HG03439 (cell line): Measurements from ENCODE around the gene RABGAP1L.
"Not testable (repeated sequence)": the region's sequence is repeated elsewhere in the genome, so short reads cannot be mapped to it uniquely, and the experiment has no call there.

Experiments
- ATAC-seq: cut with Tn5 transposase; IDR thresholded peaks from one replicate; pipeline ENCODE4 v1.9.1; 2021; ENCODE audit warnings: mild to moderate bottlenecking, moderate library complexity; ENCODE audit not compliant: unreplicated experiment

RABGAP1L gene

DNA sequence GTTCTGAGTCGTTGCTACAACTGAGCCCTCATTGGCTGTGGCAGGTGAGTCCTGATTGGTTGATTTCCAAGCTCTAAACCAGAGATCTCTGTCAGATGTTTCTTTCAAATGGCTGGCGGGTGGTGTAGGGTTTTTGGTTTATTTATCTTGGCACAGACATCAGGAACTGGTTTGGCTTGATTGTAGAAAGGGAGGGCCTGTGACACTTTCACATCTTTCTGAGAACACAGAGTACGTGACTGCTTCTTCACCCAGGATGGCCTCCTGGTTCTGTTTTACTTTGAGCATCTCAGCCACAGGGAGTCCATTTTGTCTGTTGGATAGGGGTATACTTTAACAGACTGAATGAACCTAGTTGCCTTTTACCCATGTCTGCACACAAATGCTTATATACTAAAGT is 199.0 kb downstream of the RABGAP1L start:
- no peak for ATAC-seq

DNA sequence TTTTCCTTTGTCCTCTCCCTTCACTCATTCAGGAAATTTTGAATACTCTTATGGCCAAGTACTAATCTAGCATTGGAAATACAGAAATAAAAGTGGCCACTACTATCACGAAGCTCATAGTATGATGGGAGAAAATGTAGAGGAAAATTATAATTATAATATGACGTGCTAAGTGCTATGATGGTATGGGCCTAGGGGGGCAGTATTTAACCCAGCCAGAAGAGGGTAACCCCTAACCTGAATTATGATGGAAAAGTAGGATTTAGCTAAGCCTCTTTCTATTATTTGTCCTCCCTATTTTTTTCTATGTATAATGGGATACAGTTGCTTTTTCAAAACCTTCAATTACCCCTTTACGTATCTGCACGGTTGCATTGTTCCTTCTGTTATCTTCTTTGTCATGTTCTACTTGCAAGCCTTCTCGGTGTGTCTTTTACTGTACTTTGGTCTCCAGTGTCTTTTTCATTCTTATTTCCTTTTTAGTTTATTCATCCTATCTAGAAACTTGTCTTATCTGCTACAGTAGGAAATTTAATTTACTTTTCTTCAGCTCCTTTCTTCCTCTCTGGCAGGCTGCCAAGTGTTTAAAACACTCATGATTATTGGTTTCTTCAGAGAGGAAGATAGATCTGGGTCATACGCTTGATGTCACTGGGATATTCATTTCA is 199.6 kb downstream of the RABGAP1L start:
- no peak for ATAC-seq

DNA sequence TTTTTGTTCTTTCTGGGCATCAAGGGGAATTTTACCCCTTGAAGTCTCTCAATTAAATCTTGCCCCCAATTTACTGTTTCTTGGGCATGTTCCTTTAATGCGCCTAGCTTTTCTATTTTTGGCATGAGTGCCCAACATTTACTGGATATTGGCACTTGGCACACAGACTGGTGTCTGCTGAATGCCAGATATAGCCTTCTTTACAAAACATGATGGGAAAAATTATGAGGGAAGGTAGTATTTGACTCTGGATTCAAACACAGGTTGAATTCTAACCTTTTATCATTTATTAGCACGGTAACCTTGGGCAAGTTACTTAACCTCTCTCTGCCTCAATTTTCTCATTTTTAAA is 200.1 kb downstream of the RABGAP1L start:
- no peak for ATAC-seq

DNA sequence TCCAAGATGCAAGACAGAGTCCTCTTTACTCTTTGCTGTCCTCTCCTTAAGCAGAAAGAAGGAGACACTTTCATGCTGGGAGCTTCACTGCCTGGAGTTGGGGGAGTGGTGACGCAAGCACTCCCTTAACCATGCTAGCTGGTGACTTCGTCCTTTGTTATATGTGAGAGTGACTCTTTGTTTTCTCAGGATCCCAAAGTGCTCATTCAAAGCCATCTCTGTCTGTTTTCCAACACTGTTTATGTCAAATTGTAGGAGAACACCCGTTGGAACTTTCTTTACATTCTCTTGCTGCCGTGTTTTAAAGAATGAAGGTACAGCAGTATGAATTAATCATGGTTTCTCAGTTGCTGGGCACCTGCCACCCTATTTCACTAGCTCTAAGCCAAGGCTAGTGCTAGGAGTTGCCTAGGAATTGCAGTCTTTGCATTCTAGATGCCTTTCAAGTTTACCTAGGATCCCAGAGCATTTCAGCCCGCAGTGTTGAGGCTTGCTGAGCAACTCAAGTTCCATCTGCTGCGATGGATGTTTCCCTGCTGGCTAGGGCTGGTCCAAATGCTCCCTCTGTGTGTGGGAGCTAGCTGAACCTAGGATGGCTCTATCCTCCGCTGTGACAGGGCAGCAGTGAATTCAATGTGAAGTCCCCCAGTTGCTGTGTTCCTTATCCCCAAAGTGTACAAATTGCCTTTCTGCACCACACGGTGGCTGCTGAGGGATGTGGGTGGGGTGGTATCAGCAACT is 205.8 kb downstream of the RABGAP1L start:
- ATAC-seq: no peak

DNA sequence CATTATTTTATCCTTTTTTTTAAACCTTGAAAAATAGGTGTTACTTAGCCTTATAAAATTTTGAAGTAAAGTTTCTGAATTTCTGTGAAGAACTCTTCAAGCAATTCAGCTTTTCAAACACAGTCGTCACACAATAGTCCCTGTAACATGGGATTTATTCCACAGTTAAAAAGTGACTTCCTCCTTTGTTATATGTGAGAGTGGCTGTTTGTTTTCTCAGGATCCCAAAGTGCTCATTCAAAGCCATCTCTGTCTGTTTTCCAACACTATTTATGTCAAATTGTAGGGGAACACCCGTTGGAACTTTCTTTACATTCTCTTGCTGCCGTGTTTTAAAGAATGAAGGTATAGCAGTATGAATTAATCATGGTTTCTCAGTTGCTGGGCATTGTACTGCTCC is 207.6 kb downstream of the RABGAP1L start:
- no peak for ATAC-seq

DNA sequence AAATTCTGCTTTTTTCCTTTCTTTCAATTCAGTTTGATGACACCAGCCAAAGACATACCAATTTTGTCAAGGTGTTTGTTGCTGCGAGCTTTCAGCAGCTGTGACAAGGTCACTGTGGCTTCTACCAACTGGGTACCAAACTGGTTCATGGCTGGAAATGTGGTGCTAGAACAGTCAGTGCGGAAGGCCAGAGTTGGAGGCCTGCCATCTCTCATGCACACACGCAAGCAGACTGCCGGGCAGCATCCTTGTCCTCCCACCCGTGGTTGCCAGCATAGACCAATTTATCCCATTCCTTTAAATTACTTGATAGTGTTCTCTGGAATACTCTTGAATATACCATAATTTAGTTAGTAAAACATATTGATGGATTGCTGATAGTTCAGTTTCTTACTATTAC is 208.6 kb downstream of the RABGAP1L start:
- no peak for ATAC-seq

DNA sequence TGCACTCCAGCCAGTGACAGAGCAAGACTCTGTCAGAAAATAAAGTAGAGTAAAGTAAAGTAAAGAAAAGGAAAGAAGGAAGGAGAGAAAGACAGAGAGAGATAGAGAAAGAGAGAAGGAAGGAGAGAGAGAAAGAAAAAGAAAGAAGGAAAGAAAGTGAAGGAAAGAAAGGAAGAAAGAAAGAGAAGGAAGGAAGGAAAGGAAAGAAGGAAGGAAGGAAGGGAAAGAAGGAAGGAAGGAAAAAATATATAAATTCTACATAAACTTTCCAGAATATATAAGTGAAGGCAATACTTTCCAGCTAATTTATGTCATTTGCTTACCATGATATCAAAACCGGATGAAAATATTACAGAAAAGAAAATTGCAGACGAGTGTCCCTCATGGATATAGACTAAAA is 216.7 kb downstream of the RABGAP1L start:
- no peak for ATAC-seq

DNA sequence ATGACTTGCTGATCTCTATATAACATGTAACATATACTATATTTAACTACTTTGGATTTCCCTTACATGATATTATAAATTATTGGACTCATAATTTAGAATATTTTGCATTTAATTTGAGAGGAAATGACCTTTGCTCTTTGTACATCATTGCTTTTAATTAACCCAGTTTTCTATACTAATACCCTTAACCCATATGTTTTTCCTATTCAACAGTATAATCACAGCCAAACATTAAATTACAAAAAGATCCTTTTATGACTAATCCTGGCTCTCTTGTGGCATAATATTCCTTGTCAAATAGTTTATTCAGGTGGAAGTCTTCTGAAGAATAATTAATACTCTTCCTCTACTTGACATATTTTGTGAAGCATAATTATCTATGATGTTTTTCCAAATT is 232.4 kb downstream of the RABGAP1L start:
- ATAC-seq: no peak

DNA sequence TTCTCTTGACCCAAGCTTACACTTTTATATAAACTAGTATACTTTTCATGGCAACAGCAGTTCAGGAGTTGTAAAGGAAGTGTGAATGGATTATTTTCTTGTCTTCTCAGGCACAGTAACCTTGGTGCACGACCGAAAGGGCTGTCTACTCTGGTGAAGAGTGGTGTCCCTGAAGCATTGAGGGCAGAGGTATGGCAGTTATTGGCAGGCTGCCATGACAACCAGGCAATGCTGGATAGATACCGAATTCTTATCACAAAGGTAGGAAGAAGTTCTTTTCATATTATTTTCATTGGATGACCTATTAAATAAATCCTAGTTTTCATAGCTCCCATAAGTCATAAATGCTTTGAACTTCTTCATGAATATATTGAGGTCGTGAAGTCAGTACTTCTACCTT is 234.6 kb downstream of the RABGAP1L start:
- no peak for ATAC-seq

DNA sequence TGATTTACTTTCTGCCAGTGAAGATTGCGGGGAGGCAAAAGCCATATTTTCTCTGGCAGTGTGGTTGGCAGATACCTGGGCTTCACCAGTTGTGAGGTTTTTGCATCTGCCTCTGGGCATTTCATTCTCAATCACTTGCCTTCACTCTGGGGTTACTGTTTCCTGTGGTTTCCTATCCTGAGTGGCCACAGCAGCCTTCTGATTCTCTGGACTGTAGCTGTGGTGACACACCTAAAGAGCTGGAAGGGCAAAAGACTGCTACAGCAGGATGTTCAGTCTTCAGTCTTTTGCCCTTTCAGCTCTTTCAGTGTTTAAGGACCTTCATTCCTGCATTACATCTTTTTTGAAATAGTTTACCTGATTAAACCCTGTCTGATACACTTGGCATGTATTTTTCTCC is 237.9 kb downstream of the RABGAP1L start:
- ATAC-seq: no peak

DNA sequence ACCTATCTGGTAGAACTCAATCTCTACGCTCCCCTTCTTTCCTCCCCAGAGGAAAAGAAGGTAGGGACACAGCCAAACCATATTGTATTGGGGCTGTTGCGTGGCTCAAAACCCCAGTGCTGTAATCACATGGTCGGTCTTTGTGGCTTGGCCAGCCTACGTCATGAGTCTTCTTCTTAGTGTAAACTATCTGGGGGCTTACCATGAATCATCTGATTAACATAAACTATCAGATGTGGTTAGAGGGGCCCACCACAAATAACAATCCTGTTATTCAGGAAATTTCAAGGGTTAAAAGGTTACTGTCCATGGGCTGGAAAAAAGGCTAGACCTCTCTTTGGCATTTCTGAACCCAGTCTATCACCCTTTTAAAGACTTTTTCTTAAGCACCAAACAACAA is 238.9 kb downstream of the RABGAP1L start:
- no peak for ATAC-seq

DNA sequence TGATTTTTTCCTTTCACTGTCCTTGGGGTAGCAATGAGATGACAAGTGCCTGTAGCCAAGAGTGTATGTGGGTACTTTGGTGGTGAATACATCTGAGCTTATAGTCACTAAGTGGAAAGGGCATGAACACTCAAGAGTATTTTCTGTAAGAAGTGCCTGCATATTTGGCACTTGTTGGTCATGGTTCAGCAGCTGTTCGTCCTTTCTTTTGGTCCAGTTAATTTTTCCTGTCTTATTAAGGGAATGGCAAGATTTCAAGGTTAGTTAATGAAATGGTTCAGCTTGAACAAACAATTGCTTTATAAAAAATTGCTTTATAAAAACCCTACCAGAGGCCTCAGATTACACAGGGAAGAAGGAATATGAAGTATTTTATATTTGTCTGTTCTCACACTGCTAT is 239.9 kb downstream of the RABGAP1L start:
- ATAC-seq: no peak

DNA sequence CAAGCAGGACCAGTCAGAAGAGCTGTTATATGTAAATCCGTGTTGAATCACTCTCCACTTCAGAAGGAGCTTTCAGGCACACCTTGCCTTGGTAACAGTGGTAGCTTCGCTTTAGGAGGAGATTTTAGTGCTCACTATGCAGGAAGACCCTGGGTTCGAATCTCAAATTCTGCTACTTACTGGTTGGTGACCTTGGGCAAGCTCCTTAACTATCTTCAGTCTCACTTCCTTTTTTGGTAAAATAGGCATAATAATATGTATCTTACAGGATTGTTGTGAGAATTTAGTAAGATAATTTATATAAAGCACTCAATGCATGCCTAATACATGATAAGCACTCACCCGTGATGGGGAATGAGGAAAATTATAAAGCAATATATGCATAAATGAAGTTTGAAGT is 241.8 kb downstream of the RABGAP1L start:
- no peak for ATAC-seq

DNA sequence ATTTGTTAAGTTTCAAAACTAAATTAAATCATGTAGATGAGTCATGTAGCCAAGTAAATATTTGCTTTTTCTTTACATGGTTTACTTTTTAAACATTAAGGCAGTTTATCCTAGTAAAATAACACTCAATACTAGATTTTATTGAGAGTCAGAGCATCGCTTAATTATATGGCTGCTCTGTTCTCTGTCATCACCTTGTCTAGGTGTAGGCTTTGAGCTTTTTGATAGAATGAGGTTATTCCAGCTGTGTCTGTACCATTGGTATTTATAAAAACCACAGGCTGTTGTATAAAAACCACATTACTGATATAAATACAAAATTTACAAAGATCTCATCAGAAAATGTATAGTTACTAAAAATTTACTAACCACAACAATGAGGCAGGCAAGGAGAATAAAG is 245.9 kb downstream of the RABGAP1L start:
- no peak for ATAC-seq

DNA sequence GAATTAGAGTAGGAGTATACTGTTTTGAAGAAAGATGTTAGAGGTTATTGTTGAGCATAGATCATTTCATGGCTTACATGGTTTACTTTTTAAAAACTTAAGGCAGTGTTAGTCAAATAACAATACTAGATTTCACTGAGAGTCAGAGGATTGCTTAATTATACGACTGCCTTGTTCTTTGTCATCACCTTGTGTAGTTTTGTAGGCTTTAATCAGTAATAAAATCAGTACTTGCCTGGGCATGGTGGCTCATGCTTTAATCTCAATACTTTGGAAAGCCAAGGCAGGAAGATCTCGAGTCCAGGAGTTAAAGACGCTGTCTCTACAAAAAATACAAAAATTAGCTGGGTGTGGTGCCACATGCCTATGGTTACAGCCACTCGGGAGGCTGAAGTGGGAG is 247.1 kb downstream of the RABGAP1L start:
- no peak for ATAC-seq

DNA sequence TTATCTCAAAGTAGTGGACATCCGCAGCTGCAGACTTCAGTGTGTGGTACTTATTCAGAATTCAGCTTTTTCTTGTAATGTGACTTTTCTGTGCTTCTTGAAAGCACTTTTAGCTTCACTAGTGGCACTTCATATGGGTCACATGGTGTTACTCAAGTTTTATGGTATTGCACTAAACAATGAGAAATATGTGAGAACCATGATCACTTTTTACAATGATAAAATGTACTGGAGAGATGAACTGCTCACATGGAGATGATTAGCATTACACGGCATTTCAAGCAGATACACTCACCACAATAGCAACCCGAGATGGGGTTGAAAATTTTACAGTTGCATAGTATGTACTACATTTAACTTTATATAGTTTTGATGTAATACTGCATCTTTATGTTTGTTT is 248.3 kb downstream of the RABGAP1L start:
- no peak for ATAC-seq

DNA sequence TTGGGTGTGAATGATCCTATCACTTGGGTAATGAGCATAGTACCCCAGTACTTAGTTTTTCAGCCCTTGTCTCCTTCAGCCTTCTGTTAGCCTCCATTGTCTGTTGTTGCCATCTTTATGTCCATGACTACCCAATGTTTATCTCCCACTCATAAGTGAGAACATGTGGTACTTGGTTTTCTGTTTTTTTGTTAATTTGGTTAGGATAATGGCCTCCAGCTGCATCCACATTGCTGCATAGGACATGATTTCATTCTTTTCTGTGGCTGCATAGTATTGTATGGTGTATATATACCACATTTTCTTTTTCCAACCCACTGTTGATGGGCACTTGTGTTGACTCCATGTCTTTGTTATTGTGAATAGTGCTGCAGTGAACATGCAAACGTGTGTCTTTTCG is 248.8 kb downstream of the RABGAP1L start:
- ATAC-seq: no peak

DNA sequence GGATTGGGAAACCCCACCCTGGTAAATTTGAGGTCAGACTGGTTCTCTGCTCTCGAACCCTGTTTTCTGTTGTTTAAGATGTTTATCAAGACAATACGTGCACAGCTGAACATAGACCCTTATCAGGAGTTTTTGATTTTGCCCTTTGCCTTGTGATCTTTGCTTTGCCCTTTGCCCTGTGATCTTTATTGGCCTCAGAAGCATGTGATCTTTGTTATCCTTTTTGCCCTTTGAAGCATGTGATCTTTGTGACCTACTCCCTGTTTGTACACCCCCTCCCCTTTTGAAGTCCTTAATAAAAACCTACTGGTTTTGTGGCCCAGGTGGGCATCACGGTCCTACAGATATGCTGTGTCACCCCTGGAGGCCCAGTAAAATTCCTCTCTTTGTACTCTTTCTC is 250.5 kb downstream of the RABGAP1L start:
- ATAC-seq: not testable (repeated sequence)

DNA sequence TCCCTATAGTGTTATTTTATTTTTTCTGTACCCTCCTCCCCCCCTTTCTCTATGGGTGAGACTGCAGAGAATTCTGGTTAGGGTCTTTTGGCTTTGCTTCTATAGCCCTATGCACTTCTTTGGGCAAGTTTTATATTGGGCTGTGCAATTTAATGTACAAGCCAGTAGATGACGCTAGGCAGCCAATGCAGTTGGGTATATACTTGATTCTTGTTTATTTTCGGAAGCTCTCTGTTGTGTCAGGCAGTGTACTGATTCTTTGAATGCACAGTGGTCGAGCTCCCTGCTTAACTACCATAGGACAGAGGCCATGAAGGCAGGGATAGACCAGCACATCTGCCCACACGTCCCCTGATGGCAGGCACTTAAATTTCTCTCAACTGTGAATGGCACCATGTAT is 254.3 kb downstream of the RABGAP1L start:
- no peak for ATAC-seq

DNA sequence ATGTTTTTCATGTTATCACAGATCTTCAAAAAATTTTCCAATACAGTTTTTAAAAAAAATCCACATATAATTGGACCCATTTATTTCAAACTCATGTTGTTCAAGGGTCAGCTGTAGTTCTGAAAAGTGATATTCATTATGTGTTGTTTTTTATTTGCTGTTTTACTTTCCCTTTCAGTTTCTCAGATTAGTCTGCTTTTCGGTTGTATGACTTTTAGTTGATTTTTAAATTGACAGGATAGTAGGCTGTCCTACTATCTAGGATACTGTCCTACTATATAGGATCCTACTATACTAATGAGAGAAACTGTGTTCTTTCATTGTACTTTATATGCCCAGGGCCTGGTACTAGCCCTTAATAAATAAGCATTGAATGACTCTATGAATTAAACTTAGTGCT is 254.9 kb downstream of the RABGAP1L start:
- ATAC-seq: no peak

DNA sequence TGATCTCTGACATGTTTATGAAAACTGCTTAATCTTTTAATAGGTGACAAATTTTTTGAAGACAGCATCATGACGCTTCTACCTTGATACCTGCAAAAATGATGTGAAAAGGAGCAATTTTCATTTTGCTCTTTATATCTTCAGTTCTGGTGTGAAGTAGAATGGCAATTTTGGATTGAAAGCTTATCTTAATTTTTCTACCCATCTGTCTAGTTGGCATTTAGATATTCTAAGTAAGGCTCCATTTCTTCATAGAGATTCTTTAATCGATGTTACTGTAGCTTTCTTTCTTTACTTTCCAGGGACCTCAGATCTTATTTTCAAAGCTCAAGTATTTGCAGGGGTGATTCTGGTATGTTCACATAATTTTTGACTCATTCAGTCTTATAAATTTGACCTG is 256.2 kb downstream of the RABGAP1L start:
- ATAC-seq: no peak

DNA sequence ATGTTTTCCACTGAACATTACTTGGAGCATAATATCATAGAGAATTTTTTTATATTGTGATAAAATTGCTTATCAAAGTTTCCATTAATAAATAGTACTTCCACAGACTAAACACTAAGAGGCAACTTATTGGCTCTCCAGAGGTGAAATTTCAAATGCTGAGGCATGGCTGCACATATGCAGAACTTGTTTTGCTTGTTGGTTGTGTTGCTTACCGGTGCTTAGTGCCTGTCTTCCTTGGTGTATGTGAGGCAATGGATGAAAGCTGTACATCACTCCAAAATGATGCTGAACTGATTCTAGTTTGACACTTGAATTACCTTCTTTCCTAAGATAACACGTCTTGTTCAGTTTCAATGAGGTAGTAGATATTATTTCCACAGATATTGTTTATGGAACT is 258.6 kb downstream of the RABGAP1L start:
- no peak for ATAC-seq

DNA sequence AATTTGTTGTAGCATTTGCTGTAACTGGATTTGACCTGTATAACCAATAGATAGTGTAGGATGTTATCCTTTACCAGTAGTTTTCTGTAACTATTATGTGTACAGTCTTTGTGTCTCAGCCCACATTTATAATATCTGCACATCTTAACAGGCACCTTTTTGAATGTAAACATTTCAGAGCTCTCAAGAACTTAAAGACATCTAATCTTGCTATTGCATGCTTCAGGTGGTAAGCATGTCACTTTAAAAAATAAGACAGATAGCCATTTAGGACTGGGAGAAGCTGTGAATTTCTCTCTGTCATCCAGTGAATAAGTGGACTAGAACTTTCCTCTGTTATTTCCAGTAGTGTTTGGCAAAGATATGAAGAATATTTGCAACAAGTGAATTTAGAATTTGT is 265.8 kb downstream of the RABGAP1L start:
- ATAC-seq: no peak
